ENCODE data around the gene TARP.

GRCh38 chr7:38217672-38218071 is 55.8 kb downstream of the TARP start:
- TF ChIP-seq CTCF (IDR thresholded peaks at IDR 0.05; ENCODE audit: insufficient read depth, low read length): no peak
- no peak for TF ChIP-seq REST (IDR thresholded peaks at IDR 0.05; ENCODE audit: insufficient replicate concordance, low read depth)
